Eye (tissue), 1 donor: ENCODE measurements around the gene TUBGCP2.

Experiments used
- DNase-seq: peaks from one replicate; pipeline ENCODE4 v3.0.0-alpha.2; 2015

The TUBGCP2 gene

DNA sequence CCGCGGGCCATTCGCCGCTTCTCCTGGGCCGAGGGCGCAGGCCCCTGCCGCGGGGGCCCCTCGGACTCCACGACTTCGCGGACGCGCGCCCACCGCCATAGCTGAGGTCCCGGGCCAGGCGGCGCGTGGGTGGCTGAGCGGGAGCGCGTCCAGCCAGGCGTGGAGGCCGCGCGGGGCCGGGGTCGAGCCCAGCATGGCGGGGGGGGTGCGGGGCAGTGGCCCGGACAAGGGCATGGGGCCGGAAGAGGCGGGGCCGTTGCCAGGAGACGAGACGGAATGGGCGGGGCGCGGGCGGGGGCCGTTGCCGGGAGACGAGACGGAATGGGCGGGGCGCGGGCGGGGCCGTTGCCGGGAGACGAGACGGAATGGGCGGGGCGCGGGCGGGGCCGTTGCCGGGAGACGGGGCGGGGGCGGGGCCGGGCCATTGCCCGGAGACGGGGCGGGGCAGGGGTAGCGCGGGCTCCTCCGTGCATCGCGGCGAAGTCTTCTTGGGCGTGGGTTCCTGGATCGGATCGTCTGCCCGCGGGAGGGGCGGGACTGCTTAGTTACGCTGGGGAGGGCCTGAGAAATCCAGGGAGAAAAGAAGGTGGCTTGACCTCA lies 46.8 kb downstream of the TUBGCP2 start:
- DNase-seq, result peak; percentile 84

DNA sequence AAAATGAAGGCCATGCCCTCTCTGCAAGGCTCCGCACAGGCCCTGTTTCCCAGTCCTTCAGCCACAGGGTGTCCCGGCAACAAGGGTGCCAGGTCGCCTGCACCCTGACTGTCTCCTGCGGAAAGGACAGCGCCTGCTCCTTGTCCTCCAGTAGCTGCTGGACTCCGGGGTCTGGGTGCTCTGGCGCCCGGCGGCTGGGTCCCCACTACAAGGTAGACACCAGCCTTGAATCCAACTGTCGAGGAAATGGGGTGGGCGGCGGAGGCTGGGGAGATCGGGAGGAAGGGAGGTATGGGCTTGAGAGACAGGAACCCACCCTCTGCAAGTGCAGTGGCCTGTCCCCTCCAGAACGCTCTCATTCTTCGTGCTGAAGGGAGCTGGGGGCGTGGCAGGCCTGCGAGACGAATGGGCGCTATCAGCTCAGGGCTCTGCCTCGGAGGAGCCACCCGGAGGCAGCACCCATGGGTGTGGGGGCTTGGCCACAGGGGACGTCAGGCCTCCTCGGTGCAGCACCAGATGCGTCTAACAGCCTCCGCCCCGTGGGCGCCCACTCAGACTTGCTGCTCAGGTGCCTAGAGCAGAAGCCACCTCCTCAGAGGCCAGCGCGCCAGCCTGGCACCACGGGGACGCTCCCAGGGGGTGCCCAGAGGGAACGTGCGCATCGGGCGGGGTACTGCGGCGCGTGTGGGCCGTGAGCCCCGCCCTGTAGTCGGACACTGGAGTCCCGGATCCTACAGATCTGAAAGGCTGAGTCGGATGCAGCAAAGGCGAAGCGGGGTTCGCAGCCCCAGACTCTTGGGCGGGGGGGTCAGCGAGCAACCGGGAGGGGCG lies 47.6 kb downstream of the TUBGCP2 start:
- DNase-seq, result peak; percentile 75

DNA sequence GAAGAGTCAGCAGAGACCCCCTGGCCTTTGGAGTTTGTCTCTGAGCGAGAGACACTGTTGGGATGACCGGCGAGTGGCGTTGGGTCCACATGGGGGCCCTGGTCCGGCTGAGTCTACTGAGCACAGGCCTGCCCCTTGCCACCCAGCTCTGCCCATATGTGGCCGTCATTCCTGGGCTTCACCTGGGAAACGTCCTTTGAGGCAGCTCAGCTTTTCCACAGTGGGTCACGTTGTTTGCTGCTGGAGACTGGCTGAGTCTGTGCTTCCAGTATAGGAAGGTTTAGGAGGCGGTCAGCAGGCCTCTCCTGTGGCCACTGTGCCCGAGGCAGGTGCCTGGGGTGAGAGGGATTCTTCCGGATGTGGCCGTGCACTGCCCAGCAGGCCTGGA lies 49.1 kb downstream of the TUBGCP2 start:
- no peak for DNase-seq

DNA sequence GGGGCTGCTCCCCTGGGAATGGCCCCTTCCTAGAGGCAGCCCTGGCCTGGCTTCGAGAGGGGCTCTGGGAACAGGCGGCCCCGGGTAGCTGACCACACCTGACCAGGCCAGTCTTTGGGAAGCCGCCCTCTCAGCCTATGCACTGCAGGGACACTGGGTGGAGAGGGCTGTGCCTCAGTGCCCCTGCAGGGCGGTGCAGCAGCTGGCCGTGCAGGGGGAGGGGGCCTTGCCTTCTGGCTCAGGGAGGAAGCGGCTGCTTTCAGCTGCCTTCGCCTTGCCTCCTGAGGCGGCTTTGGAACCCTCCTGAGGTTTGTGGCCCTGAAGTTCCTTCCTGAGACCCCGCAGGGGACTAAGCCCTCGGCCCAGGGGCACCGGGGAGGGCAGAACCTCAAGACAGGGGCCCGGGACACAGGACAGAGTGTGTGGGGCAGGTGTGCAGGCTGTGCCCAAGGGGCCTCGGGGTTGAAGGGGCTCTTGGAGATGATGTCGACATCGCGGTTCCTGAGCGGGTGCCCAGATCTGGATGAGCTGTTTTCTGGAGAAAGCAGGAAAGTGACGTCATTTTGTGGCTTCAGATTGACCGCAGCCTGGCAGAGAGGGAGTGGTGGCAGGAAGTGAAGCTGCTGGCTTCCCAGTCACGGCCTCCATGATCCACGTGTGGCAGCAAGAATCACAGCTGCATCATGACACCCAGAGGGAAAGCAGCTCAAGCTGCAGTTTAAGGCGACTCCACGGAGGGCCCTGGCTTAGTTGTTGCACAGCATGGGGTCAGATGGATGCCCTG lies 49.7 kb downstream of the TUBGCP2 start:
- no peak for DNase-seq

DNA sequence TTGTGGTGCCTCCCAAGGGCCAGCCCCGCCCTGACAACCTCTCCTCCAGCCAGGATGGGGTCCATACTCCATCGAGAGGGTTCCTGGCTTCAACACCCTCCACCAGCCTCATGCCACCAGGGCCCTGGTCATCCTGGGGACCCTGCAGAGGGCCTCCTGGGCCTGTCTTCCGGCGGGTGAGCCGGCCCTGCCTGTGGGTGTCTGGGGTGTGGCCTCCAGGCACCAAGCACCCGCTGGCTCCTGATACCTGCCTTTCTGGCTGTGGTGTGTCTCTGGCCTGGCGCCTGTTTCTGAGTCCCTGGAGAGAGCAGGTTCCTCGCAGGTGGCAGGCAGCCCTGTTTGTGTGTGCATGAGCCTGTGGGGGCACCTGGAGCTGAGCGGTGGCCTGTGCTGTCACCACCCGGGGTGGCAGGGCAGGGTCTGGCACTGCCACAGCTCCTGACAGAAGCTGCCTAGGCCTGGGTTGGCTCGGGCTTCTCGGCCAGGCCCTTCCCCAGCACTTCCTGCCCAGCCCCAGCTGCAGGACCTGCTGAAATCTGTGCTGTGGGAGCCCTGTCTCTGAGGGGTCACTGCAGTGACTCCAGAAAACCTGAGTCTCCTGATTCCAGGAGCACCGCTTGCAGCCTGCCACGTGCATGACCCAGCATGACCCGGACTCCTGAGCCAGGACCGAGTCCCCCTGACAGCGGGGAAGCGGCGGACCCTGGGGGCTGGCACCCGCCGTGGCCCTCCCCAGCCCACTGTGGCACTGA lies 50.4 kb downstream of the TUBGCP2 start:
- DNase-seq, result no peak

DNA sequence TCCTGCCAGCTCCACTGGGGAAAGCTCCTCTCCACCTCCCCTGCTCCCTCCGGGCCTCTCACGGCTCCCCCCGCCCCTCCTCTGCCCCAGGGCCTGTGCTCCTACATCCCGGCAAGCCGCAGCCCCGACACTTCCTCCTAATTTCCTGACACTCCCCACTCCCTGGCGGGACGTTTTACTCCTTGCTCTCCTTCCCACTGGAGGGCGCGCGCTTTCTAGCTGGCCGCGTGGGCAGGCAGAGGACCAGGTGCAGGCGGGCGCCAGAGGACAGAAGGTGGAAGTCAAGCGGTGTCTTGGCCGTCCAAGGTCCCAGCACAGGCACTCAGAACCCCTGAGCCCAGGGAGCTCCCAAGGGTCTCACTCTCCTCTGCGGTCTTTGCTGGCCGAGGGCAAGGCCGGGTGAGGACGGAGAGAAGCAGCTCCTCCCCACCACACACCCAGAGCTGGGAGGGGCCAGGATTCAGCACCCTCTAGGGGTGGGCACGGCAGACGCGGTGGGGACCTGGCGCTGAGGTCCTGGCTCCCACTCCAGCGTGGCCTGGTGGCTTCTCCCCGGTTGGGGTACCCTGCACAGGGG lies 51.1 kb downstream of the TUBGCP2 start:
- DNase-seq, result no peak

DNA sequence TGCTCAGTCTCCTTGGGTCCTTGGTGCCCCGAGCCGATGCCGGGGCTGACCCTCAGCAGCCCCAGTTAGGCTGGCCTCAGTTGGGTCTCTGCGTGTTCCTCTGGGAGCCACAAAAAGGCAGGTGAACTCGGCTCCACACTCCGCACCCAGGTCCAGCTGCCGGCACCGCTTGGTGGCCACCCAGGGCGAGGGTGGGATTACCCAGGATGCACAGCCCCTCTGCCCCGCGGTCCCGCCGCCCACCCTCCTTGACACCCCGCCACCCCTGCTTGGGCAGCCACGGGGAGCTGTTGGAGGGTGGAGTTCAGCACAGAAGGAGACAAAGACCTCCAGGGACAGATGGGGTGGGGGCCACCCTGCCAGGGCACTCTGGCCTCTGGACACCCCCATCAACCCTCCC lies 53.3 kb downstream of the TUBGCP2 start:
- DNase-seq, result no peak

DNA sequence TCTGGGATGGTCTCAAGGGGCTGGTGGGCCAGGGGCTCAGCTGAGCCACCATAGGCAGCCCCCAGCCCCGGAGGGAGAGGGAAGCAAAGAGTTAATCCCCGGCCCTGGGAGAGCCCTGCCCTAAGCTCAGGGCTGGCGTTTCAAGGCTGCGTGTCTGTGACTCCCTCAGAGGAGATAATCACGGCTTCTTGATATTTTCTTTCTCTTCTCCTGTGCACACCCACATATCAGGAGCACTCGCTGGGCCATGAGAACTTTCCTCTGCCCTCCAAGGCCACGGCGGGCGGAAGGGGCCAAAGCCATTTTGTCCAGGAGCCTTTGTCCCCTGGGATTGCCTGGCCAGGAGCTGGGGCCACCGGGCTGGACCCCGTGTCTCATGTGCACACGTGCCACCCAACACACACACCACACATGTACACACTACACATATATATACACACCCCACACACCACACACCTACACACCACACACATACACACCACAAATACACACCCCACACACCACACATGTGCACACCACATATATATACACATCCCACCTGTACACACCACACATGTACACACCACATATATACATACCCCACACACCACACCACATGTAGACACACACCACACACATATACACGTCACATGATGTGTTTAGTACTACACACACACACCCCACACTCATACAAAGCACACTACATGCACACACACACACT lies 54.1 kb downstream of the TUBGCP2 start:
- DNase-seq, result no peak

DNA sequence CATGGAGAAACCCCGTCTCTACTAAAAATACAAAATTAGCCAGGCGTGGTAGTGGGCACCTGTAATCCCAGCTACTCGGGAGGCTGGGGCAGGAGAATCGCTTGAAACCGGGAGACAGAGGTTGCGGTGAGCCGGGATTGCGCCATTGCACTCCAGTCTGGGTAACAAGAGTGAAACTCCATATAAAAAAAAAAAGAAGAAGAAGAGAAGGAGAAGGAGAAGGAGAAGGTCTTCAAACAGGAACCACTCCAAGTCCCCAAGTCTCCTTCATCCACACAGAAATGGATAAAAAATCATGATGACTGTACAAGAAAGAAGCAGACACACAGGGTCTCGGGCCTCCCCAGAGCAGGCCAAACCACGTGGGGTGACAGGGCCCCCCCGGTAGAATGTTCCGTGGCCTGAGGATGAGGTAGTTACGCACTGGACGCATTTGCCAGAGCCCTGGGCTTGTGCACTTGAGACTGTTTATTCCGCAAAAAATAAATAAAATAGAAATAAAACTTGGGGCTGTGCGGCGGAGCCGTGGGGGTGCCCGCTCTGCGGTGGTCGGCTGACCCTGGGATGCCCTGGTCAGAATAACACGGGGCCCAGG lies 55.2 kb downstream of the TUBGCP2 start:
- no peak for DNase-seq

DNA sequence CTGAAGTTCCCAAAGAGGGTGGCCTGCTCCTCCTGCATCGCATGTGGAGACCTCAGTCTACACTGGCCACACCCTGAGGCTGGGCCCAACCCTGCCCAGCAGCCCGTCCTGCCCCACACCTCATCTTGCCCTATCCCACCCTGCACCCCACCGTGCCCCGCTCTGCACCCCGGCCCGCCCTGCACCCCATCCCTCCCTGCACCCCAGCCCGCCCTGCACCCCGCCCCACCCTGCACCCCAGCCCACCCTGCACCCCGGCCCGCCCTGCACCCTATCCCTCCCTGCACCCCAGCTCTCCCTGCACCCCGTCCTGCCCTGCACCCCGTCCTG lies 56.5 kb downstream of the TUBGCP2 start:
- DNase-seq, result no peak

DNA sequence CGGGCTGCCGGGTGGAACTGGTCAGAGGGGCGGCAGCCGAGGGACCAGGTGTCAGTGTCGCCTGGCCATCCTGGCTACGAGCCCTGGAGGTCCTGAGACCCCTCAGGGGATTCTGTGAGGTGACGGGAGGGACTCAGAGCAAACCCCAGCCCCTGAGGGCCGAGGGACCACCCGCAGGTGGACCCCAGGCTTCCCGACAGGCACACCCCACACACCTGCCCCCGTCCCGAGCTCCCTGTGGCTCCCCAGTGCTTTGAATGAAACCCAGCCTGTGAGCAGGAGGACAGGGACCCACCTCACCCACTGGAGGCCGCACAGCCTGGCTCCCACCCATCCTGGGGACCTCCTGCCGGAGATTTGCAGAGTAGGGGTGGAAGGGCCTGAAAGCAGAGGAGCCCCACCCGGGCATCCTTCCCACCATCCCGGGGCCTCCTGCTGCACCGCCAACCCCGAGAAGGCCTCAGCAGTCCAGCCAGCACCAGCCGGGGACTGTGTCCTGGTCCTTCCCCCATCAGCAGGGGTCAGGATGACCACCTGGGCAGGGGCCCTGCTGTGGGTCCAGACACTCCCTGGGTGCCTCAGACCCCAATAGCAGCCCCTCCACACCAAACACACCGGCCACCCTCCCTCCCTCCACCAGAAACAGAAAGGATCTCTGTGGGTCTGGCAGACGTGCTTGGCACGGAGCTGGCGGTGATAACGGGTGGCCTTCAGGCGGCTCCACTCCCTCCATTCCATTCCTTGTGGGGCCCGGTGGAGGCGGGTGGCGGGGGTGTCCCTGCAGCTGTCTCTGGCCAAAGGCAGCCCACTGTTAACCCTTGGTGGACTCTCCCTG lies 57.1 kb downstream of the TUBGCP2 start:
- no peak for DNase-seq

DNA sequence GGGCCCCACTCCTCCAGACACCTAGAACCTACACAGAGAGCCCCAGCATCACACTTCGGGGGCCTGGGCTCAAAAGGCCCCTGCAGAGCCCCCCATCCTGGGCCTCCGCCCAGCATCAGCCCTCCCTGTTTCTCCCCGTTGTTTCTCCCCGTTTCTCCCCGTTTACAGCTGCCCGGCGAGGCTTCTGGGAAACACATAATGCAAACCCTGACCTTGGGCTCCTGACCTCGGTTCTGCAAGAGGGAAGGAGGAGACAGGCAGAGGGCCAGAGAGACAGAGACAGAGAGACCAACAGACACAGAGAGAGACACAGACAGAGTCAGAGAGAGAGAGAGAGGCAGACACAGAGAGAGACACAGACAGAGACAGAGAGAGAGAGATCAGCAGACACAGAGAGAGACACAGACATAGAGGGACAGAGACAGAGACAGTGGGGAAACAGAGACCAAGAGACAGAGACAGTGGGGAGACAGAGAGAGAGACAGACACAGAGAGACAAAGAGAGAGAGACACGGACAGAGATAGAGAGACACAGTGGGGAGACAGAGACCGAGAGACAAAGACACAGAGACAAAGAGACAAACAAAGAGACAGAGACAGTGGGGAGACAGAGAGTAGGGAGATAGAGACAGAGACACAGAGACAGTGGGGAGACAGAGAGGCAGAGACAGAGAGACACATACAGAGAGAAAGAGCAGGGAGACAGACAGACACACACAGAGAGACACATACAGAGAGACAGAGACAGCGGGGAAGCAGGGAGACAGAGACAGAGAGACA lies 58.5 kb downstream of the TUBGCP2 start:
- no peak for DNase-seq

DNA sequence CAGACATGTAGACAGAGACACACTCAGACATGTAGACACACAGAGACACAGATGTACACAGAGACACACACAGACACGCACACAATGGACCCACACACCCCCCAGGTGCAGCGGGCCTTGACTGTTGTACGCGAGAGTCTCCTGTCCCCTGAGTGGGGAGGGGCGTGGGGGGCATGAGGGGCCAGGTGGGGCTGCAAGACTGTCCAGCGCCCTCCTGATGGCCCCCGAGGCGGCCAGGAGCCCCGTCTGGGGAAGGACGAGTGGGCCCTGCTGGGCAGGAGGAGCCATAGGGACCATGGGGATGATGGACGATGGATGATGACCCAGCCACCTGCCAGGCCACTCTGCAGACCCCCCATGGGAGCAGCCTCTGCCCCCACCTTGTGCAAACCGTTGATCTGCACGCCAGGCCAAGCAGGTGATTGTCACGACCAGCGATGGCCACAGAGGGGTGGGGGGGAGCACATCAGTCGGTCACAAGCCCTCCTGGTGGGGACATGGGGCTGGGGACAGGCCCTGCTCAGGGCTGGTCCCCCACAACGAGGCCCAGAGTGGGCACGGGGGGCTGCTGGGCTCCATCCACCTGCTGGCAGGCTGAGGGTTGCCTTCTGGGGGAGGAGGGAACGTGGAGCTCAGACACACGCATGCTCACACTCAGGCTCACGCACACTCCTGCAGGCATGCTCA lies 59.4 kb downstream of the TUBGCP2 start:
- no peak for DNase-seq

DNA sequence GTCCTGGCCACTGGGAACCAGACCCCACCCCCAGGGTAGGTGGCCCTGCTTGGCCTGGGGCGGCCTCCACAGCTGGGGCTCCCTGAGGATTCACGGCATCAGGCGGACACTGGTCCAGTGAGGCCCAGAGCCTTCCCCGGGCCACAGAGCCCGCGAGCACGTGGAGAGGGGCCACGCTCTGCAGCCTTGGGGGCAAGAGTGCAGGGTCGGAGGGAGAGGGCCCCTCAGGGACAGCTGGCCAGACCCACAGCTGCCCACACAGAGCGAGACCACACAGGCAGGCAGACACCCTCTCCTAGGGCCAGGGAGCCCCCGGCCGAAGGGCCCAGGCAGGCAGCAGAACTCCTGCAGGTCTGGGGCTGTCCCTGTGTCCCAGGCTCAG lies 60.3 kb downstream of the TUBGCP2 start:
- DNase-seq, result no peak

DNA sequence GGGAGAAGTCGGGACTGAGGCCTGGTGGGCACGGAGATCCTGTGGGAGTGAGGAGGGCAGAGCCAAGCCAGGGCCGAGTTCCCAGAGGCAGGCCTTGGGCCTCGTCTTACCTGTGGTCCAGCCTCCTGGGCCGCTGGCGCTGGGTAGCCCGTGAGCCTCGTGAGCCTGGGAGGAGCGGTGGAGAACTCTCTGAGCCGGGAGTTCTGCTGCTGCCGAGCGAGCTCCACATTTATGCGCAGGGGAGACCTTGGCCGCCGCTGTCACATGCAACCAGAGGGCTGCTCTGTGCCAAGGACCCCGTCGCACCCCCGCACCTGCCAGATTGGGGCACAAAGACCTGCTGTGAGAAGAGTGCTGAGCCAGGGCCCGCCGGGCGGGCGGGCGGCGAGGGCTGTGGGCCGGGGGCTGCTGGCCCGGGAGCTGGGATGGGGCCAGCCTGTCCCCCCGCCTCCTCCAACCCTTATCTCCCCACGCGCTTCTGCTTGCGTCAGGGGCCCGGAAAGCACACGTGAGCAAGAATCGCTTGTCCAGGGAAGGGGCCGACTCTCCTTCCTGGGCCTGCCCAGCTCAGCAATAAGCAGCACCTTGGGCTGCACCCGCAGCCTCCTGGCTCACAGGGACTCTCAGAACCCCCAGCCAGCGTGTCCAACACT lies 60.9 kb downstream of the TUBGCP2 start:
- no peak for DNase-seq

DNA sequence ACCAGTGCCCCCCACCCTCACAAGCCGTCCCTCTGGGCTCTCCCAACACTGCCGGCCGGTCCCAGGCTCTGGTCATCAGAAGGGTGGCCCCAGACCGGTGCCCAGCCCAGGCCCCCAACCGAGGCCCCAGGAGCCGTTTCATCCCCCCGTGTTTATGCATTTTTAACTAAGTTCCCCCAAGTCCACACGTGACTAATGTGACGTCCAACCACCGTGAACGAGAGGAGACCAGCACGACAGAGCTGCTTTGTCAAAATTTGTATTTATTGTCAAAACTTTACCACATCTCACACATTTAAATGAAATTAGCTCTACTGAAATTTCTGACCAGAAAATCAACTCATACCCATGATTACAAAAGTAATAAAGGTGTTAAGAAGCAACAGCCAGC lies 62.4 kb downstream of the TUBGCP2 start:
- DNase-seq, result no peak

DNA sequence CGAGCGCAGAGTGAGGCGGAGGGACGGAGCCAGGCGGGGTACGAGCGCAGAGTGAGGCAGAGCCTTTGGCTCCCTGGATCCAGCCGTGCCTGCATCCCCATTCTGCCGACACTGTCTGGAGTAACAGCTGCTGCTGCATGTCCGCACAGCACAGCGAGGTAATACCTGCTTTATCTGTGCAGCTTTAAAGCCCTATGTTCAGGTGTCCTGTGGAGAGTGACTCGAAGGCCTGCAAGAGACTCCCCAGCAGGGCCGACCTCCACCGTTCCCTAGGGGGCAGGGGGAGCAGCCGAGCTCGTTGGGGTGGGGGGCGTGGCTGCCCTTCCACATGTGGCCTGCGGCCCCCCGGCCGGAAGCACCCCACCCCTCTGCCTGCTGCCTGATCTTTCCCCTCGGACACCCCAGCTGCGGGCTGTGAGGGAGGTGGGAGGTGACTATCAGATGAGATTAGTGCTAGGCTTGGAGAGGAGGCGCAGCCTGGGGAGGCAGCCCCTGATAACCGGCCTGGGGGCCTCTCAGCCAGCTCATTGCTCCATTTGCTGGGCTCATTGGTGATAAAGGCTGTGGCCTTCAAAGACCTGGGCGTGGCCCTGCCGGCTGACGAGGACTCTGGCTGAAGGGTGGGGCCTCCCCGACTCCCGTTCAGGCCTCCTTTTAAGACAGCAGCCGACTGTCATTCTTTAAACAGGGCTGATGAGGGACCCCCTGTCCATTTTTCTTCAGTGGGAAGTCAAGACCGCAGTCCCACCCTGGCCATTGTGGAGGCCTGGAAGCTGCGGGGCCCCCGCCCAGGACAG lies 63.0 kb downstream of the TUBGCP2 start:
- no peak for DNase-seq

DNA sequence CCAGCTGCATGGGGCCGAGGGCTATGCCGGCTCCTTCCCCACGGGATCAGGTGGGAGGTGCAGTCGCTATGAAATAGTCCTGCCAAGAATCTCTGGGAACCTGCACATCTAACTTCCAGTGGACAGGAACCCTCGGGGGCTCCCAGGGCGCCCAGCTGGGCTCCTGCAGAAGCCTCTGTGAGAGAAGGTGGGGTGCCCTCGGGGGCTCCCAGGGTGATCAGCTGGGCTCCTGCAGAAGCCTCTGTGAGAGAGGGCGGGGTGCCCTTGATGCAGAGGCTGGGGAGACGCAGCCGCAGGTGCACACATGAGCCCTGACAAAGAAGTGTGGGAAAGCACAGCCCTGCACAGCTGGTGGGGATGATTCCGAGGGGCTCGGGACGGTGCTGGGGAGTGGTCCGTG lies 65.1 kb downstream of the TUBGCP2 start:
- DNase-seq, result no peak
